HepG2 (cell line): ENCODE measurements around the gene CALML4. TPM values are rescaled to one million over a fixed set of nuclear protein-coding genes. Genes with fewer than 3 reads are reported as not detected.

Experiments used
- ATAC-seq: fragments of 200-7000 bp; cut with Tn5 transposase; 3 replicates; pipeline ENCODE4 v1.9.1; 2020; ENCODE audit warnings: mild to moderate bottlenecking, moderate library complexity
- BruUV-seq: library from RNA; stranded (reverse); fragments of 400-500 nt; replicated peaks from 2 replicates; lab custom pipeline; 2021; lab: Mats Ljungman, UMichigan
- CTCF ChIA-PET: fragments of 300-600 bp; formaldehyde crosslinking; extraction: SDS; loops from one replicate; lab custom pipeline; 2021; ENCODE audit warnings: low total read pairs, inconsistent platforms, low intra/inter-chr PET ratio; lab: Yijun Ruan, JAX
- POLR2A ChIA-PET: fragments of 350-600 bp; sonication (Branson Sonifier 250); formaldehyde crosslinking; loops from one replicate; lab custom pipeline; 2020; ENCODE audit warnings: antibody characterized with exemption, inconsistent platforms; lab: Yijun Ruan, JAX
- DNase-seq: peaks from one replicate; pipeline ENCODE4 v3.0.0-alpha.2; 2015; ENCODE audit warnings: low spot score
- FAIRE-seq: peaks from 3 replicates; lab custom pipeline; 2011; peaks lifted over from hg19 to GRCh38; lab: Jason Lieb, UNC
- H2AFZ ChIP-seq: one replicate; pipeline ENCODE4 v1.6.1; 2011; ENCODE audit warnings: low read length, inconsistent platforms
- H3K27ac ChIP-seq: fragments of 300-600 bp; 3 replicates; pipeline ENCODE4 v1.8.0; 2011; ENCODE audit warnings: mixed run types, mild to moderate bottlenecking, mixed read lengths, low read length, inconsistent platforms; ENCODE audit not compliant: insufficient read depth; ENCODE audit errors: extremely low read length
- H3K27me3 ChIP-seq, 2 experiments: fragments of 200-600 bp in 1 of 2; 2 replicates in 1 of 2; 3 replicates in 1 of 2; pipeline versions ENCODE4 v1.6.0 to v1.8.0; 2011; ENCODE audit warnings: low read length in 2 of 2, mild to moderate bottlenecking in 2 of 2, moderate library complexity in 2 of 2, inconsistent platforms in 1 of 2; ENCODE audit not compliant: insufficient read depth in 2 of 2, control insufficient read depth in 1 of 2
- H3K36me3 ChIP-seq, 2 experiments: fragments of 200-600 bp in 1 of 2; replicated peaks in 1 of 2; 2 replicates in 1 of 2; 3 replicates in 1 of 2; pipeline versions ENCODE4 v1.5.1 to v1.8.0; 2011; ENCODE audit warnings: low read length in 2 of 2, inconsistent platforms in 1 of 2; ENCODE audit not compliant: insufficient read depth in 2 of 2, control insufficient read depth in 1 of 2
- H3K4me1 ChIP-seq: 2 replicates; pipeline ENCODE4 v1.5.1; 2012; ENCODE audit warnings: low read length, inconsistent platforms; ENCODE audit not compliant: insufficient read depth
- H3K4me2 ChIP-seq: 2 replicates; pipeline ENCODE4 v1.6.0; 2011; ENCODE audit warnings: low read depth, low read length, inconsistent platforms
- H3K4me3 ChIP-seq, 3 experiments: fragments of 200-600 bp in 1 of 3; sonication (generic), shearing (Covaris generic) in 1 of 3; replicated peaks in 1 of 3; 2 replicates each; pipeline ENCODE4 v1.5.1; 2011 to 2016; ENCODE audit warnings: low read length in 3 of 3, inconsistent platforms in 2 of 3, low read depth in 2 of 3, mild to moderate bottlenecking in 2 of 3, control low read depth in 1 of 3, mixed read lengths in 1 of 3; ENCODE audit not compliant: insufficient read depth in 1 of 3
- H3K79me2 ChIP-seq: one replicate; pipeline ENCODE4 v1.6.1; 2011; ENCODE audit warnings: low read length, inconsistent platforms; ENCODE audit not compliant: insufficient read depth
- H3K9ac ChIP-seq: 2 replicates; pipeline ENCODE4 v1.6.0; 2011; ENCODE audit warnings: mild to moderate bottlenecking, low read depth, low read length, inconsistent platforms; ENCODE audit not compliant: insufficient read depth
- H3K9me3 ChIP-seq: 2 replicates; pipeline ENCODE4 v1.5.1; 2012; ENCODE audit warnings: mild to moderate bottlenecking, low read length
- H4K20me1 ChIP-seq: 2 replicates; pipeline ENCODE4 v1.6.0; 2011; ENCODE audit warnings: inconsistent platforms, mild to moderate bottlenecking, low read length, moderate library complexity; ENCODE audit not compliant: insufficient read depth
- HIVEP1 ChIP-seq: sonication (generic); formaldehyde crosslinking; IDR thresholded peaks from 2 replicates; pipeline ENCODE4 v1.4.0; 2020; ENCODE audit warnings: mild to moderate bottlenecking, missing genetic modification reagents
- ZNF503 ChIP-seq: sonication (generic); formaldehyde crosslinking; IDR thresholded peaks from 2 replicates; pipeline ENCODE4 v1.4.0; 2020; ENCODE audit warnings: missing genetic modification reagents
- ZNF609 ChIP-seq: sonication (generic); formaldehyde crosslinking; IDR thresholded peaks from 2 replicates; pipeline ENCODE4 v1.4.0; 2020; ENCODE audit warnings: mild to moderate bottlenecking, missing genetic modification reagents, borderline replicate concordance
- whole genome bisulfite sequencing: methylation state at CpG from one replicate; pipeline ENCODE4 v1.1.6; 2017; ENCODE audit warnings: low lambda C conversion rate; 5-methylcytosine and 5-hydroxymethylcytosine counted together
- in situ Hi-C: cut with HindIII; loops from 2 replicates; pipeline ENCODE4 v1.10.0; 2017; ENCODE audit warnings: low pct_unique_long_range_greater_than_20kb; ENCODE audit not compliant: extremely low pct_ligation_motif_present
- intact Hi-C: fragments of 100-400 bp; cut with micrococcal nuclease; formaldehyde crosslinking; loops from one replicate; pipeline ENCODE4 v1.10.0; 2022; ENCODE audit not compliant: unreplicated experiment
- polyA plus RNA-seq, 8 experiments: library from polyadenylated mRNA; depleted of rRNA in 3 of 8; stranded (reverse) in 7 of 8; unstranded in 1 of 8; fragments of >200 nt; fragmentation: Illumina TruSeq in 4 of 8; extraction: Trizol in 4 of 8; gene quantifications; 2 replicates each; pipeline versions ENCODE4 v1.2.1 to v1.2.3, GENCODE V29; 2011 to 2016; ENCODE audit warnings: low read depth in 4 of 8, missing spikeins in 1 of 8, mixed read lengths in 1 of 8; ENCODE audit not compliant: insufficient read depth in 1 of 8
- total RNA-seq, 5 experiments: library from RNA; depleted of rRNA; stranded (reverse); fragments of >200 nt; fragmentation: Illumina TruSeq; extraction: Trizol; gene quantifications; 2 replicates each; pipeline ENCODE4 v1.2.3, GENCODE V29; 2016; ENCODE audit warnings: low read depth in 1 of 5

The CALML4 gene
- total and polyA plus RNA-seq, 2 of the 13 experiments (the other 11 are each of a cell fraction or from before 2014, with no cell fraction given) = 3.6 to 8.7 TPM

GRCh38 chr15:68145706-68146105, 59.4 kb downstream of the CALML4 start (continued):
- TF ChIP-seq ZNF609 (CRISPR knock-in tag) = no peak
- no peak for TF ChIP-seq HIVEP1 (CRISPR knock-in tag)

GRCh38 chr15:68143785-68144184, 61.3 kb downstream of the CALML4 start:
- ATAC-seq = no peak
- H3K36me3 ChIP-seq = peaks cover 2 to 27% of the 10 kb centered on the region in 2 experiments
- no peak overlapping the region for H2AFZ ChIP-seq
- intact Hi-C loops = no loop called here
- in situ Hi-C loops = no loop called here
- CTCF ChIA-PET = no interaction called here
- H3K4me1 ChIP-seq = peaks cover 2% of the 10 kb centered on the region
- WGBS = 94% methylated on average over 1 of the region's 1 CpG
- no peak for TF ChIP-seq ZNF503
- POLR2A ChIA-PET = no interaction called here
- H4K20me1 ChIP-seq = no peaks in the 10 kb centered on the region
- no peaks in the 10 kb centered on the region for H3K9me3 ChIP-seq
- no peak for DNase-seq
- no peak overlapping the region for H3K27ac ChIP-seq
- H3K79me2 ChIP-seq = peaks cover 3% of the 10 kb centered on the region
- H3K4me3 ChIP-seq = no peak overlapping the region
- H3K9ac ChIP-seq = no peak overlapping the region
- H3K4me2 ChIP-seq = no peak overlapping the region
- H3K27me3 ChIP-seq = no peaks in the 10 kb centered on the region
- FAIRE-seq = no peak
- no TSS peak for BruUV-seq
